GM18505 (cell line): ENCODE results near the gene NSF.
"Not testable (repeated sequence)": the region's sequence is repeated elsewhere in the genome, so short reads cannot be mapped to it uniquely, and the experiment has no call there.

Experiments
- ATAC-seq: cut with Tn5 transposase; IDR thresholded peaks from one replicate; pipeline ENCODE4 v1.9.1; 2021; ENCODE audit not compliant: unreplicated experiment
- POLR2A ChIP-seq: IDR thresholded peaks from 4 replicates; pipeline ENCODE4 v1.6.1; 2011; ENCODE audit warnings: borderline replicate concordance; ENCODE audit not compliant: insufficient read depth, insufficient read length; ENCODE audit errors: extremely low read depth

NSF gene

GRCh38 chr17:46764709-46765401, 174.4 kb downstream of the NSF start:
- TF ChIP-seq POLR2A: no peak
- ATAC-seq: no peak

GRCh38 chr17:46765453-46765852, 175.0 kb downstream of the NSF start:
- no peak for TF ChIP-seq POLR2A
- ATAC-seq: no peak

GRCh38 chr17:46766493-46767491, 176.3 kb downstream of the NSF start:
- no peak for ATAC-seq
- no peak for TF ChIP-seq POLR2A

GRCh38 chr17:46768540-46768870, 178.0 kb downstream of the NSF start:
- no peak for TF ChIP-seq POLR2A
- ATAC-seq: no peak

GRCh38 chr17:46768896-46769295, 178.4 kb downstream of the NSF start:
- ATAC-seq: not testable (repeated sequence)

GRCh38 chr17:46769531-46770438, 179.3 kb downstream of the NSF start:
- no peak for ATAC-seq
- TF ChIP-seq POLR2A: no peak

- no peak for TF ChIP-seq POLR2A
- no peak for ATAC-seq
Observed at GRCh38 chr17:46770439-46770817, 180.0 kb downstream of the NSF start.

- ATAC-seq: no peak
Observed at GRCh38 chr17:46770818-46771560, 180.5 kb downstream of the NSF start.

GRCh38 chr17:46771561-46772474, 181.3 kb downstream of the NSF start:
- TF ChIP-seq POLR2A: no peak
- no peak for ATAC-seq

More at GRCh38 chr17:46770818-46771560, 180.5 kb downstream of the NSF start:
- no peak for TF ChIP-seq POLR2A

GRCh38 chr17:46772475-46773220, 182.2 kb downstream of the NSF start:
- no peak for TF ChIP-seq POLR2A
- no peak for ATAC-seq

- no peak for TF ChIP-seq POLR2A
- ATAC-seq: no peak
Observed at GRCh38 chr17:46773221-46773605, 182.7 kb downstream of the NSF start.
